ENCODE measurements around the gene FZR1. TPM values are rescaled to one million over a fixed set of nuclear protein-coding genes. Genes with fewer than 3 reads are reported as not detected.

The FZR1 gene
- total and polyA plus RNA-seq, 2 of the 4 experiments (the other 2 are of a cell fraction), result 21.5 to 47.8 TPM

GRCh38 chr19:3458229-3459088 is 47.7 kb upstream of the FZR1 start:
- H4K8ac ChIP-seq (ENCODE audit: low read depth in 2 of 2, low read length in 2 of 2), result peak overlapping the region; percentile 51 to 74; a peak in 2 of 4 replicates
- H4K91ac ChIP-seq (ENCODE audit: insufficient read depth, low read depth, low read length), result peak overlapping the region; percentile 57
- no peaks in the 10 kb centered on the region for H3K9me3 ChIP-seq (ENCODE audit: control insufficient read depth, insufficient read depth, low read length)
- peak overlapping the region; percentile 40 for H2AFZ ChIP-seq (replicated peaks; ENCODE audit: low read length, poor library complexity)
- in situ Hi-C loops (cut with MboI; ENCODE audit: low sequenced_read_pairs), result no loop called here
- H3K27ac ChIP-seq (ENCODE audit: insufficient read depth, low read length), result peak overlapping the region; percentile 51
- peak overlapping the region; percentile 70 for H2AK9ac ChIP-seq (replicated peaks; ENCODE audit: low read depth, low read length, poor library complexity)
- peak overlapping the region; percentile 90; the same call in 2 of the 3 replicates for H2BK15ac ChIP-seq (ENCODE audit: low read depth, low read length)
- H4K20me1 ChIP-seq (ENCODE audit: insufficient read depth, low read length), result peaks cover 52% of the 10 kb centered on the region
- no peak overlapping the region for H3K4me3 ChIP-seq (ENCODE audit: insufficient read depth, low read depth, low read length)
- H2AK5ac ChIP-seq (ENCODE audit: low read depth, low read length), result peak overlapping the region; percentile 71; the same call in 1 of the 2 replicates
- H3K9ac ChIP-seq (ENCODE audit: low read depth, low read length), result no peak overlapping the region; the same call in 1 of the 2 replicates
- peak overlapping the region; percentile 63 for H2BK5ac ChIP-seq (ENCODE audit: low read depth, low read length, poor library complexity, severe bottlenecking)
- peaks cover 29% of the 10 kb centered on the region for H3K4me1 ChIP-seq (ENCODE audit: control insufficient read depth, insufficient read depth, low read length)
- H2BK120ac ChIP-seq (ENCODE audit: low read depth, low read length), result peak overlapping the region; percentile 68; the same call in 1 of the 2 replicates
- intact Hi-C loops (cut with micrococcal nuclease), result no loop called here
- dilution Hi-C loops (cut with HindIII; ENCODE audit: low sequenced_read_pairs, unreplicated experiment), result no loop called here
- TF ChIP-seq MXI1 (IDR thresholded peaks at IDR 0.05; ENCODE audit: borderline replicate concordance, low read depth, low read length) (no peak), RAD21 (IDR thresholded peaks at IDR 0.05; ENCODE audit: low read length) (no peak), MAFK (IDR thresholded peaks at IDR 0.05; ENCODE audit: low read depth, low read length) (no peak), FOS (IDR thresholded peaks at IDR 0.05; ENCODE audit: low read depth, low read length) (no peak), CHD1 (IDR thresholded peaks at IDR 0.05; ENCODE audit: low read depth, low read length) (no peak), CTCF (conservative IDR thresholded peaks at IDR 0.05; ENCODE audit: low read depth, low read length) (no peak), USF2 (IDR thresholded peaks at IDR 0.05; ENCODE audit: low read depth, low read length) (no peak), CEBPB (IDR thresholded peaks at IDR 0.05; ENCODE audit: low read depth, low read length) (no peak), BHLHE40 (IDR thresholded peaks at IDR 0.05; ENCODE audit: low read depth, low read length) (no peak), SMC3 (IDR thresholded peaks at IDR 0.05; ENCODE audit: low read depth, low read length) (no peak), MAZ (IDR thresholded peaks at IDR 0.05; ENCODE audit: borderline replicate concordance, low read depth, low read length) (no peak), RCOR1 (IDR thresholded peaks at IDR 0.05; ENCODE audit: insufficient replicate concordance, low read length) (no peak)
- H3K36me3 ChIP-seq (ENCODE audit: control insufficient read depth, insufficient read depth, low read length), result peaks cover 50% of the 10 kb centered on the region
- no peak overlapping the region for H3K56ac ChIP-seq (ENCODE audit: extremely low read depth, insufficient read depth, low read length)
- DNase-seq, result no peak
- H3K14ac ChIP-seq (replicated peaks; ENCODE audit: low read depth, low read length), result 0 out of 2 replicates have a peak overlapping the region, but pooled peaks have one; percentile 70
- H3K9me1 ChIP-seq (ENCODE audit: insufficient read depth, low read length), result peaks cover 6% of the 10 kb centered on the region; the same call in 1 of the 2 replicates
- H3K18ac ChIP-seq (ENCODE audit: low read depth, low read length), result no peak overlapping the region
- H4K5ac ChIP-seq (ENCODE audit: low read depth, low read length), result peak overlapping the region; percentile 12; the same call in 1 of the 2 replicates
- BruUV-seq (replicated peaks), result no TSS peak
- peak overlapping the region; percentile 47; the same call in 1 of the 2 replicates for H2BK20ac ChIP-seq (ENCODE audit: low read depth, low read length)
- H3K4me2 ChIP-seq (ENCODE audit: low read depth, low read length), result no peak overlapping the region
- no peak overlapping the region for H3K23ac ChIP-seq (ENCODE audit: low read depth, low read length)
- peak overlapping the region; percentile 79 for H3K4ac ChIP-seq (ENCODE audit: low read depth, low read length)
- no peaks in the 10 kb centered on the region for H3K27me3 ChIP-seq (ENCODE audit: control insufficient read depth, insufficient read depth, low read length)
- CTCF ChIA-PET, result no interaction called here
- POLR2A ChIA-PET (ENCODE audit: unreplicated experiment), result no interaction called here
- ATAC-seq (ENCODE audit: low read depth), result no peak
- H3K79me1 ChIP-seq (ENCODE audit: low read depth in 1 of 2, low read length in 2 of 2), result peaks cover 37 to 76% of the 10 kb centered on the region in 2 experiments
- 70% methylated on average over 3 of the region's 19 CpGs; no CpG with 5 or more reads in 1 of the 2 experiments for WGBS, 2 experiments (ENCODE audit: extremely low coverage in 2 of 2, insufficient read length in 1 of 2)

Data from IMR-90 (cell line).